Astrocyte of the hippocampus (primary cell): ENCODE data around the gene TNPO1.

ENCODE experiments used
- DNase-seq: peaks from one replicate; pipeline ENCODE4 v3.0.0; 2011; ENCODE audit warnings: low read depth, low spot score

Gene TNPO1

DNA sequence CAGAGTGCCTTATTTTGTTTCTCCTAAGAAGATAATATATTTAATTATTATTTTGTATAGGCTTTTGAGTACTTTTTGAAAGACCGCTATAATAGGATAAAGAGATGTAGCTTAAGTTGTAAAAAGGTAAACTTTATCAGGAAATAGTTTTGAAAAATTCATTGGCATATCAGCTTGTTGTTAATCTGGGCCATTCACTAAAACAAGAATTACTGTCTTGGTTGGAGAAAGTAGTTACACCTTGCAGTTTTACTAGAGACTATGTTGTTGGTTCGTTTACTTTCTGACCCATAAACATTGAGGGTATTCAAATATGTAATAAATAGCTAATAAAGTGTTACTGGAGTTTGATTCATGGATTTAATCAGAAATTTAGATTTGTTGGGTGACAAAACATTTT, 33.7 kb downstream of the TNPO1 start:
- DNase-seq, result no peak

DNA sequence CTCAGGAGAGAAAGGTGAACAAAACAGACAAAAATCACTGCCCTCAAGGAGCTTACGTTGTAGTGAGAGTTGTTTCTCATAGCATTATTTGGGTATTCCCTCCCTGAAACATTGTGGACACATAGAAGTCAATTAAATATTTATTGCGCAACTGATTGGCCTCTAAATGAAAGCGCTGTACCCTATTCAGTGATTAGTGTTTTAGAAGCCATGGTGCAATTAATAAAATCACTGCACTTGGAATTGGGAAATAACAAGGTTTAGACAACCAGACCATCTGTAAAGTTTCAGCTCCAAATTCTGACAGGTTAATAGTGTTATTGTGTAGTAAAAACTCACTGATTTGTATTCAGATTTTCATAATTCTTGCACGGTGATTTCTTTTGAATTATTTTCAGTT, 35.9 kb downstream of the TNPO1 start:
- no peak for DNase-seq

DNA sequence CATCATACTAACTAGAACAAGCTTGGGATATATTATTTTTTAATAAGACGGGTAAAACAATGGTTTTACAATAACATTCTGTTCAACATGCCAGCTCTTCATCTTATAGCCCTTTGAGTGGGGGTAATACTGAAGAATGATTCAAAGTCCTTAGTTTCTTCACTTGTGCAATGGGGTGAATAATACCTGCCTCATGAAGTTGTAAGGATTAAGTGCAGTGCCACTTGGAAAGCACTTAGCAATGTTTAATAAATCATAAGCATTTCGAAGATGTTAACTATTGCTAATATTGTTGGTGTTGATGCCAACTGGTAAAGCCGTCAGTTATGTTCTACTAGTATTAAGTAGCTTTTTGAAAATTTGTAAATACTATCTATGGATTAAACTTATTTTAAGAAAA, 38.0 kb downstream of the TNPO1 start:
- no peak for DNase-seq

DNA sequence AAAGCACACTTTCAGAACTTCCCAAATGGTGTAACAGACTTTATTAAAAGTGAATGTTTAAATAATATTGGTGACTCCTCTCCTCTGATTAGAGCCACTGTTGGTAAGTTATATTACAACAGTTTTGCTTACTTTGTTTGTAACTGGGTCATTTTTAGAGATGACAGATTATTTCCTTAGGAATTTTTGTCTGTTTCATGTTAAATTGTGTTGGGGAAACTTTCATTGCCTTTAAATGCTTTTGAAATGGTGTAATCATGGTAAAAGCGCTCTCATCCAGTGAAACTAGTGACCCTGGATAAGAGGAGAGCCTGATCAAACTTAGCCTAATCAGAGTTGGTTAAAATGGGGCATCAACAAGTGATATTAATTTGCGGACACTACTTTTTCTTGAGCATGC, 39.4 kb downstream of the TNPO1 start:
- DNase-seq, result no peak

DNA sequence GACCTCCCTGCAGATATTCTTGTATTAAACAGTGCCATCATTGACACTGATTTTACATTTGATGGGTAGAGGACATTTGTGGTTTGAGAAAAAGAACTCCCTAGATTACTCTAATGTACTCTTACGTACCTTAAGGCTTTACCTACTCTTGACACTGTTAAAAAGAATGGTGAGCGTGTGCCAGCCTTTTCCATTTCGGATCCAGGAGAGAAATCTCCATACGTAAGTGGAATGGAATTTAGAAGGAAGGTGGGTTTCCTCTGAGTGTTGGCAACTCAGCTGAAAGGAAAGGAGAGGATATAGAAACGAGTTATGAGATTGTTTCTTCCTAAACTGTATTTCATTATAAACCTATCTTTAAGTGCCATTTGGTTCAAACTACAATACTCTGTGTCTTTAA, 40.9 kb downstream of the TNPO1 start:
- DNase-seq, result no peak

DNA sequence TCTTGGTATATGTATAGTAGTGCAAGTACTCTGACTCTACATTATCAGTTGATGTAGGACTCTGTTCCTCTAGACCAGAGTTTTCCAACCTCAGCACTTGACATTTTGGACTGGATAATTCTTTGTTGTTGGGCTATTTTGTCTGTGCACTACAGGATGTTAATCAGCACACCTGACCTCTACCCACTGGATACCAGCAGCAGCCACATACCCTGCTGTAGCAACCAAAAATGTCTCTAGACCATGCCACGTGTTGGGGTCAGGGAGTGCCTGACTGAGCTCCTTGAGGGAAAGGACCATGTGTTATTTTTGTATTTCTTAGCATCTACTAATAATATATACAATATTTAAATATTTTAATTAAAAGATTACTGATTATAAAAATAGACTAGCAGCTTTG, 42.7 kb downstream of the TNPO1 start:
- no peak for DNase-seq

DNA sequence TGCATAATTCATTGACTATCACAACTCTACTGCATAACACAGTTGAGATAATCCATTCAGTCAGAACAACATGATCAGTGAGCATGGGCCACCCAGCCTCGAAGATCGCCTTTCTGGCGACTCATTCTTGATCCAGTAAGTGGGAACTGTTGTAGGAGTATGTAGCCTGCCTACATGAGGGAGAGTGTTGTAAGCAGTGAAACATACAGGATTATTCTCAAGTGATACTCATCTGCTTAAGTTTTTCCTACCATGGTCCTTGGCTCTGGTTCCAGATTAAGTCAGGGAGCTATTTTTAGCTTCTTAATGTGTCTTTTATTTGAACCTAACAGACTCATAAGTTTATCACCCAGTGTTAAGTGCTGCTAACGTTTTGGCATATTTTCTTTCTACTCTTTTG, 44.0 kb downstream of the TNPO1 start:
- peak; percentile 38 for DNase-seq

DNA sequence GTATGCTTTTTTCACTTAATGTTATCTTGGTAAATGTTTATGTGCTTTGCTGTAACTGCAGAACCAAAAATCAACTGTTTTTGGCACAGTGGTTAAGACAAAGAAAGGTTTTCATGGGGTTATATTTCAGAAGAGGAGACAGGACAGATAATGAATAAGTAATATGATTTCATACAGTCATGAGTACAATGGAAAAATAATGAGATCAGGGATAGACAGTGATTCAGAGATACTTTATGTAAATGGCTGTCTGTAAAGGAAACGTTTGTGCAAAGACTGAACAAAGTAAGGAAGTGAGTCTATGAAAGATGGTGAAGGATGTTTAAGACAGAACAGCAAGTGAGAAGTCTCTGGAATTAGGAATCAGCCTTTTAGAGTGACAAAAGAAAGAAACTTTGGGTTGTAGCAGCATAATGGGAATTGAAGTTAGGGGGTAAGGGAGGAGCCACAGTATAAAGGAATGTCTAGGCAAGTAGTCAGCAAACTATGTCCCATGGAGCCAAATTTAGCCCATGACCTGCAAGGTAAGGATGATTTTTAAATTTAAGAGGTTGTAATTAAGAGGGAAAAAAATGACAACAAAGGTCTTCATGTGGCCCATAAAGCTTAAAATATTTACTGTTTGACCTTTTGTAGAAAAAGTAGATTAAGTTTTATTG, 55.0 kb downstream of the TNPO1 start:
- peak; percentile 15 for DNase-seq

DNA sequence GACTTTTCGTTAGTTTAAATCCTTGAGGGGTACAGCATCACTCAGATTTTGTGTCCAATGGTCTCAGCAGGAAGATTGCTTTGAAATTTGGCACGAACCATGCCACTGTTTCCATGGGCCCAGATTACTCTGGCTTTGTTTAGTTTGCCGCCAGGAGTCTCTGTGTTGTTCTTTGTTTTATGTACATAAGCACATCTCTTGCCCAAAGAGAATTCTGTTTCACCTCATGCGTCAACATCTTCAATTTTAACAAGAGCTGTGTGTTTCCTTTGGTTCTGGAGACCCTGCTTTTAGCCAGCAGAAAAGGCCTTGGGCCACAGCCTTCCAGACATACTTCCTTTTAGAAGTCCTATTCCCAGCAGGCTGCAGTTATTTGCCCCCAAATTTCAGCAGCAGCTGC, 62.4 kb downstream of the TNPO1 start:
- peak; percentile 9 for DNase-seq

DNA sequence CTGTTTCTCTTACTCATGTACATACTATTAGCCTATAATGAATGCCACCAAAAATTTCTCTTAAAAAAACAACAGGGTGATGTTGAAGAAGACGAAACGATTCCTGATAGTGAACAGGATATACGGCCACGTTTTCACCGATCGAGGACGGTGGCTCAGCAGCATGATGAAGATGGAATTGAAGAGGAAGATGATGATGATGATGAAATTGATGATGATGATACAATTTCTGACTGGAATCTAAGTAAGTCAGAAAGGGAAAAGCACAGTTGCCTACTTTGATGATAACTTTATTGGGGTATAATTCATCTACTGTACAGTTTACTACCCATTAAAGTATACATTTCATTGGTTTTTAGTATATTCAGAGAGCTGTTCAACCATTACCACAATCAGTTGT, 66.5 kb downstream of the TNPO1 start:
- DNase-seq, result no peak

DNA sequence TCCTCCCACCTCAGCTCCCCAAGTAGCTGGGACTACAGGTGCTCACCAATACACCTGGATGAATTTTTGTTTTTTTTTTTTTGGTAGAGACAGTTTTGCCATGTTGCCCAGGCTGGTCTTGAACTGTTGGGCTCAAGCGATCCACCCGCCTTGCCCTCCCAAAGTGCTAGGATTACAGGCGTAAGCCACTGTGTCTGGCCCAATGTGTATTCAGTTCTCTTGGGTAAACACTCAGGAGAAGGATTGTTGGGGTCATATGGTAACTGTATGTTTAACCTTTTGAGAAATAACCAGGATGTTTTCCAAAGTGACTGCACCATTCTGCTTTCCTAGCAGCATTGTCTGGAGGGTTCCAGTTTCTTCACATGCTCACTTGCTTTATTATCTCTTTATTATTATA, 67.4 kb downstream of the TNPO1 start:
- DNase-seq, result peak; percentile 14

DNA sequence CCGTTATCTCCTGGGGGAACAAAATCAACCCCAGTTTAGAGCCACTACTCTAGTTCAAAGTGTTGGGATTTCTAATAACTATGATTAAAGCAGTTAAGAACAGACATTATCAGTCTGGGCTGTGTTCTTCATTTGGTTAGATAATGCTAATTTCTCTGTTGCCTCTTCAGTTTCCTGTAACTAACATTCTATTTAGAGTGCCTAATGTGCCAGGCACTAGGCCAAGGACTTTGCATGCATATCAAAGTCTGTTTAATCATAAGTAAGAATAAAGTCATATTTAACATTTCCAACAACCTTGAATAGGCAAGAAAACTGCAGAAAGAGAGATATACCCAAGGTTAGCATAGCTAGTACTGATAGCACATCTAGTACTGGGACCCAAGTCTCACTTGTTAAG, 68.4 kb downstream of the TNPO1 start:
- DNase-seq, result no peak

DNA sequence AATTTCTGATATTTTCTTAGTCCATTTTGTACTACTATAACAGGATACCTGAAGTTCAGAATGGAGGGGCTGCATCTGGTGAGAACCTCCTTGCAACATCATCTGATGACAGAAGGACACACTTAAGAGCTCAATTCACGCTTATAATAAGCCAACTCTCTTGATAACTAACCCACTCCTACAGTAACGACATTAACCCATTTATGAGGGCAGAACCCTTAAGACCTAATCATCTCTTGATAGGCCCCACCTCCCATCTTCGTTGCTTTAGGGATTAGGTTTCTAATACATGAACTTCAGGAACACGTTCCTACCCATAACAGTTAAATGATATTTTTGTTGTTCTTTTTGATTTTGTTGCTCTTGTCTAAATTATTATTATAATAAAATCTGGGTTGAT, 69.4 kb downstream of the TNPO1 start:
- DNase-seq, result no peak

DNA sequence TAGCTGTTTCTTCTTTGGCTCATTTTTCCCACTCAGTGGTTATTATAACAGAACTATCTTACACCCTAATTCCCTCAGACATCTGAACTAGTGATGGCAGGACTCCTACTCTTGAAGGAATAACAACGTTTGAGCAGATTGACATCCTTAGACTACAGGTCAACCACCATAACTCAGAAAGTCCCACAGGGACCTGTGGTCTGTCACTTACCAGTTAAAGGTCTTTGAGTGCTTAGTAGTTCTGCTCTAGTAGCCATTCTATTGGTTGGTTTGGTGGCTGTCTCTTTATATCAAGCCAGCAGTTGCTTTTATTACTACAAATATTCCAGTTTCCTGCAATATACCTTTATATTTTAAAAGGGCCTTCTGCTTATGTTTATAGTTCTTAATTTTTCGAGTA, 72.1 kb downstream of the TNPO1 start:
- DNase-seq, result no peak

DNA sequence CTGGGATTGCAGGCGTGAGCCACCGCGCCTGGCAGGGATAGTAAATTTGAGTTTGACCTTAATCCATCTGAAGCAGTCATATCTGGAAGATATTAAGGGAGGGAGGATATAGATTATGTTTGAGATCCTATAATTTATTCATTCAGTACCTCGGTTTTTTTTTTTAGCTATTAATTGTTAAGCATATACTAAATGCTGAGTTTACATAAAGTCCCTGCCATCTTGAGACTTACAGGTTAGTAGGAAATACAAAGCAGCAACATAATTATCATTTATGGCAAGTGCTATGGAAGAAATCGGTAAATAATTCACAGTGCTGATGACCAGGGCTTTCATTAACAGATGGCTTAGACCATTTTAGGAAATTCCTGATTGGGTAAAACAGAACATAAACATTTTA, 72.9 kb downstream of the TNPO1 start:
- no peak for DNase-seq

DNA sequence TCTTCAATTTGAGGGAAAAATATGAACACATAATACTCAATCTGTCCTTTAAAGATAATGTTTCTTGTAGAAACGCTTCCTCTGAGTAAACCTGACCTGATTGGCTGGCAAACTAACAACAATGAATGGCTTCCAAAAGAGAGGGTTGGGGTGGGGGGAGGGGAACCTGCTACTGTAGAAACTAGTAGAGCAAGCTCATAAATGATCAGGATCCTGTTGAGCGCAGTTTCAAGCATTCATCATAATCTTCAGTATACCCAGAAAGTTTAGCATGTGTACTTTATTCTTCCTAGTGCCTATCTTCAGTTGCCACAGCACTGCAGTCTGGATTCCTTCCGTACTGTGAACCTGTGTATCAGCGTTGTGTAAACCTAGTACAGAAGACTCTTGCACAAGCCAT, 76.4 kb downstream of the TNPO1 start:
- DNase-seq, result no peak

DNA sequence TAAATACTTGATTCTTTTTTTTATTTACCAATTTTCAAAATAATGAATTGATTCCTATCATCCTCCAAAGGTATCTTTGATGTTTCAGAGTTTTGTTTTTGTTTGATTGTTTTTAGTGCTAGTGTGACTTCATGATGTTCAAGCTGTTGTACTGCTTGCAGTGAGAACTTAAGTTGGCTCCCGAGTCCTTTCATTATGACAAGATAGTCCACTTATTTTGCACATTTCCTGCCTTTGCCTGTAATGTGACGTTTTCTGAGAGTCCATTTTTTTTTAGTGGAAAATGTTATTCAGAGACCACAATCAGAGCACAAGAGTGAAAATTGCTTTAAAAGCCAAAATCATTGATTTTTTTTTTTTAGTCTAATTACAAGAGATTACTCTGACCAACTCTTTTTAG, 79.3 kb downstream of the TNPO1 start:
- DNase-seq, result no peak

DNA sequence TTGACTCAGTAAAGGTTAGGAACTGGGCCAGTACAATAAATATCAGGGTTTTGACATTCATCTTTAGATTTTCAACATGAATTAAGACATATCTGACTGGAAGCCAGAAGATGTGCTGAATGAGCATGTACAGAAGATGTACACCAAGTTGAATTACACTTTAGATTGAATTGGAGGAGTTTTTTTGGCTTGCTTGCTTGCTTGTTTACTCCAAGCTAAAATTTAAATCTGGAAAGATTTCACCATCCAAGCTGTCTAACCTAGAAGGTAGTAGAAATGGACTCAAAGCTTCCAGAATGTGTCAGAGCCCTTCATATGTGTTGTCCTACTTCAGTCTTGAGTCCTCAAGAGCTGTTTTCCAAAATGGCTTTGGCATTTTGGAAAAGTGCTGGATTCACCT, 90.3 kb downstream of the TNPO1 start:
- DNase-seq, result no peak

DNA sequence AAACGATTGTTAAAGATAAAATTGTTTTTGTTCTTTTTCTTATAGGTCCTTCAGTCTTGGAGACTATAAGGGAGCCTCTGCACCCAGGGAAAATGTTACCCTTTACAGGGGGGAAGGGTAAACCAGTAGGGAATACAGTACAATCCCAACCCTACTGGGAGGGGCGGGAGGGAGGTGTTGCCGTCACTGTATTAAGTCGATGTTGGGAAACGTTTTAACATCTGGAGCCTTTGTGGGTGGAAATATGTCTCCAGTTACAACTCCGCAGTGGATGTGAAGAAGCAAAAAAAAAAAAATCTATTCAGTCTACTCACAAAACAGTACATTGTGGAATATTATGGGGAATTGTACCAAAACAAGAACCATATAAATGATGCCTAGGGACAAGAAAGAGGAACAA, 92.2 kb downstream of the TNPO1 start:
- DNase-seq, result no peak

DNA sequence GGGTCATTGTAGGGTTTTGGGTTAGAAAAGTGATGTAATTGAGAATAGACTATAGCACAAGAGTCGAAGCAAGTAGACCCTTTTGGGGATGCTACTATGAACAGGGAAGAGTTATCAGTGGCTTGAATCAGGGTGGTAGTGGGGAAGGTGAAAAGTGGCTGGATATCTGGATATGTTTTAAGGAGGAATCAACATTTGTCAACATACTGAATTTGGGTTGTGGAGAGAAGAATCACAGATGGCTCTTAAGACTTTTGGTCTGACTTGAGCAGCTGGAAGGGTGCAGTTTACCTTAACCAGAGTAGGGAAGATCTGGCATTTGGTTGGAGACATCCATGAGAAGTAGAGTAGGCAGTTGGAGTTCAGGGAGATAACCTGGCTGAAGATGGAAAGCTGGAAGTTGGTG, 100.9 kb downstream of the TNPO1 start:
- DNase-seq, result no peak

DNA sequence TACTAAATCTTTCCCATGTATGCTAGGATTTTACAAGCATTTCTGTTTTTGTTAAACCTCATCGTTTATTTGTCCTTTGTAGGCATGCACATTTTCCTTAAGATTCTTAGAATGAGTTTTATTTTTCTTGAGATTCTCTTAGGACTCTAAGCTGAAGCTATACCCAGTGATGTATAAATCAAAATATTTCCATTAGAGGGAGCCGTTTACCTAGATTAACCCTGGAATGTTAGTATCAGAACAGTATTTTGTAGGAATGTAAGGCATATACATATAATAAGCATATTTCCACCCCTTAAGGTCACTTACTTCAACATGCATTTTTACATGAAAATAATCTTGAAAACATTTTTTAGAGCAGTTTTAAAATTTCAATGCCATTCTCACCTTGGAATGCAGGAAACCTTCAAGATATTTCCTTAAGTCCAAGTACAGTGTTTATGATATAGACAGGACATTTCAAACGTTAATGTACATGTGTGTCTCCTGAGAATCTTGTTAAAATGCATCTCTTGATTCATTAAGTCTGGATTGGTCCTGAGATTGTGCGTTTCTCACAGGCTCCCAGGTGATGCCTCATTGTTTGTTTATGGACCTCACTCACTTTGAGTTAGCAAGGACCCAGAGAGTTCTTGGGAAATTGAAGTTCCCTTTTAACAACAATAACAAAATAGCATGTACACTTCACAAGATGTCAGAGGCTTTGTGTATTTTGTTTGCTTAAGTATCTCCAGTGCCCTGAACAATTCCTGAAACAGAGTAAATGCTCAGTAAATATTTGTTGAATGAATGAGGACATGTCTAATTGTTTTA, 104.4 kb downstream of the TNPO1 start:
- DNase-seq, result peak; percentile 20

DNA sequence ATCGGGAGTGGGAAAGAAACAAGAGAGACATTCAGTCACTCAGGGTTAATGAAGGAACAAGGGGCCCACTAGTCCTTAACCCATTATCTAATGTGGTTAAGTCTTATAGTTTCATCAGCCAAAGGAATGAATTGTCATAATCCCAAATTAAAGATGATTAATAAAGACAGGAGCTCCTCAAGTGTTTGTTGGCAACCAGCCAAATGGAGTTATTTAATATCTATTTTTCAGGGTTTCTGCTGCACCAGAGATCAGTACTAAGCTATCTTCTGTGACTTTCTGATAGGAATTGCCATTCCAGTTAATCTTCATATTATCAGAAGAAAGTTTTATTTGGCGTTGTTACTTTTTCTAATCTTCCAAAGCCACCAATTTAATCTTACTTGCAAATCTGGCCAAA, 105.4 kb downstream of the TNPO1 start:
- DNase-seq, result no peak

DNA sequence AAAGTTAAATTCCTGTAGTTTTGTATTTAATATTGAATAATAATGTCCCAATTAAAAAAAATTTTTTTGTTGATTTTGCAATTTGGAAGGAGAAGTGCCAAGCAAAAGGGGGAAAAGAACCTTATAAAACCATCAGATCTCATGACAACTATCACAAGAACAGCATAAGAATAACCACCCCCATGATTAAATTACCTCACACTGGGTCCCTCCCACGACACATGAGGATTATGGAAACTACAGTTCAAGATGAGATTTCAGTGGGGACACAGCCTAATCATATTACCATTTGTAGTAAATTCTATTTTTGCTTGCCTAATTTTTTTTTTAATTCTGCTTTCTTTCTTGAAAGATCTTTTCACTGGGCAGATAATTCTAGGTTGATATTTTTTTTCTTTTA, 106.0 kb downstream of the TNPO1 start:
- DNase-seq, result no peak
